H1 (cell line): ENCODE results near the gene CLMP. TPM values are rescaled to one million over a fixed set of nuclear protein-coding genes. Genes with fewer than 3 reads are reported as not detected.

ENCODE experiments used
- CTCF ChIA-PET: fragments of 300-600 bp; sonication (Branson Sonifier 250); formaldehyde crosslinking; loops from one replicate; lab custom pipeline; 2021; ENCODE audit not compliant: partially characterized antibody; lab: Charles Lee
- POLR2A ChIA-PET: fragments of 300-600 bp; sonication (Branson Sonifier 250); formaldehyde crosslinking; loops from one replicate; lab custom pipeline; 2021; ENCODE audit warnings: inconsistent platforms; ENCODE audit not compliant: partially characterized antibody; lab: Charles Lee
- DNase-seq, 2 experiments: peaks; one replicate each; pipeline versions ENCODE4 v3.0.0 to v3.0.0-alpha.2; 2010 to 2022; ENCODE audit warnings: low spot score in 2 of 2, low read depth in 1 of 2, mixed read lengths in 1 of 2
- FAIRE-seq: peaks from 2 replicates; lab custom pipeline; 2011; peaks lifted over from hg19 to GRCh38; lab: Jason Lieb, UNC
- H2AFZ ChIP-seq: 2 replicates; pipeline ENCODE4 v1.8.1; 2012; ENCODE audit warnings: low read length, inconsistent platforms
- H2AK5ac ChIP-seq: 2 replicates; pipeline ENCODE4 v1.6.1; 2013; ENCODE audit warnings: low read depth, low read length
- H2BK120ac ChIP-seq: replicated peaks from 2 replicates; pipeline ENCODE3; 2013; ENCODE audit warnings: low read depth, low read length, inconsistent platforms
- H2BK12ac ChIP-seq: 2 replicates; pipeline ENCODE4 v1.6.1; 2013; ENCODE audit warnings: low read depth, low read length
- H2BK15ac ChIP-seq: 2 replicates; pipeline ENCODE4 v1.6.1; 2013; ENCODE audit warnings: low read length
- H2BK20ac ChIP-seq: 2 replicates; pipeline ENCODE4 v1.6.1; 2013; ENCODE audit warnings: low read length
- H2BK5ac ChIP-seq: 2 replicates; pipeline ENCODE4 v1.6.1; 2013; ENCODE audit warnings: low read depth, low read length
- H3K14ac ChIP-seq: 2 replicates; pipeline ENCODE4 v1.6.1; 2013; ENCODE audit warnings: inconsistent platforms; ENCODE audit not compliant: insufficient read length
- H3K18ac ChIP-seq: 2 replicates; pipeline ENCODE4 v1.6.1; 2013; ENCODE audit warnings: low read length; ENCODE audit errors: extremely low read depth
- H3K23ac ChIP-seq: 2 replicates; pipeline ENCODE4 v1.6.1; 2013; ENCODE audit warnings: inconsistent platforms; ENCODE audit not compliant: insufficient read length
- H3K23me2 ChIP-seq: 2 replicates; pipeline ENCODE4 v1.6.1; 2013; ENCODE audit warnings: low read depth, low read length
- H3K27ac ChIP-seq: 2 replicates; pipeline ENCODE4 v1.6.1; 2011; ENCODE audit warnings: low read depth, low read length, inconsistent platforms
- H3K27me3 ChIP-seq, 4 experiments: replicated peaks in 1 of 4; 1 replicate in 1 of 4; 2 replicates in 3 of 4; pipeline versions ENCODE4 v1.6.1 to v1.8.1; 2011 to 2013; ENCODE audit warnings: low read length in 3 of 4, mild to moderate bottlenecking in 3 of 4, inconsistent platforms in 2 of 4, mixed read lengths in 2 of 4, moderate library complexity in 1 of 4; ENCODE audit not compliant: control insufficient read depth in 3 of 4, insufficient read depth in 3 of 4; ENCODE audit errors: extremely low read depth in 1 of 4
- H3K36me3 ChIP-seq, 4 experiments: 2 replicates each; pipeline versions ENCODE4 v1.6.1 to v1.8.1; 2011 to 2013; ENCODE audit warnings: mild to moderate bottlenecking in 4 of 4, low read length in 3 of 4, moderate library complexity in 2 of 4, control low read depth in 1 of 4, inconsistent platforms in 1 of 4; ENCODE audit not compliant: insufficient read depth in 4 of 4, control insufficient read depth in 2 of 4
- H3K4ac ChIP-seq: replicated peaks from 2 replicates; pipeline ENCODE3; 2013; ENCODE audit warnings: low read length, low read depth, mixed read lengths, inconsistent platforms; ENCODE audit not compliant: insufficient read length
- H3K4me1 ChIP-seq, 4 experiments: replicated peaks in 1 of 4; 1 replicate in 1 of 4; 2 replicates in 3 of 4; pipeline versions ENCODE4 v1.6.1 to v1.8.1; 2011 to 2013; ENCODE audit warnings: low read length in 3 of 4, inconsistent platforms in 2 of 4, mixed read lengths in 1 of 4; ENCODE audit not compliant: insufficient read depth in 4 of 4, control insufficient read depth in 3 of 4
- H3K4me2 ChIP-seq, 2 experiments: 2 replicates each; pipeline versions ENCODE4 v1.6.1 to v1.8.1; 2011 to 2013; ENCODE audit warnings: low read depth in 2 of 2, low read length in 2 of 2, control low read depth in 1 of 2, inconsistent platforms in 1 of 2, mild to moderate bottlenecking in 1 of 2; ENCODE audit not compliant: insufficient read depth in 1 of 2
- H3K4me3 ChIP-seq, 4 experiments: fragments of 200-600, 300-600 bp in 1 of 4; sonication (generic), shearing (Covaris generic), sonication (Bioruptor Twin) in 1 of 4; 2 replicates each; pipeline versions ENCODE4 v1.5.1 to v1.8.1; 2011 to 2016; ENCODE audit warnings: low read length in 4 of 4, low read depth in 3 of 4, control low read depth in 2 of 4, inconsistent platforms in 2 of 4, mild to moderate bottlenecking in 2 of 4, mixed read lengths in 1 of 4, moderate library complexity in 1 of 4; ENCODE audit not compliant: insufficient read depth in 2 of 4; ENCODE audit errors: extremely low read depth in 1 of 4
- H3K56ac ChIP-seq: replicated peaks from 2 replicates; pipeline ENCODE3; 2013; ENCODE audit warnings: low read depth, mild to moderate bottlenecking, mixed read lengths, low read length, inconsistent platforms; ENCODE audit not compliant: insufficient read length
- H3K79me1 ChIP-seq: 2 replicates; pipeline ENCODE4 v1.6.1; 2013; ENCODE audit warnings: low read depth, low read length, control low read depth
- H3K79me2 ChIP-seq, 2 experiments: 2 replicates each; pipeline versions ENCODE4 v1.6.1 to v1.8.1; 2012 to 2013; ENCODE audit warnings: low read length in 2 of 2, mild to moderate bottlenecking in 2 of 2, inconsistent platforms in 1 of 2; ENCODE audit not compliant: insufficient read depth in 2 of 2, control insufficient read depth in 1 of 2
- H3K9ac ChIP-seq, 4 experiments: replicated peaks in 1 of 4; 1 replicate in 1 of 4; 2 replicates in 3 of 4; pipeline versions ENCODE4 v1.6.1 to v1.8.1; 2011 to 2013; ENCODE audit warnings: low read depth in 3 of 4, low read length in 3 of 4, control low read depth in 2 of 4, mild to moderate bottlenecking in 2 of 4, moderate library complexity in 2 of 4, inconsistent platforms in 1 of 4; ENCODE audit errors: extremely low read depth in 1 of 4
- H3K9me3 ChIP-seq, 2 experiments: 2 replicates each; pipeline versions ENCODE4 v1.6.1 to v1.8.1; 2012 to 2013; ENCODE audit warnings: mild to moderate bottlenecking in 2 of 2, moderate library complexity in 2 of 2, control low read depth in 1 of 2, inconsistent platforms in 1 of 2, low read depth in 1 of 2, low read length in 1 of 2, mixed read lengths in 1 of 2; ENCODE audit not compliant: insufficient read depth in 2 of 2
- H4K20me1 ChIP-seq, 2 experiments: replicated peaks in 1 of 2; 2 replicates each; pipeline versions ENCODE3 to v1.8.1; 2011 to 2013; ENCODE audit warnings: inconsistent platforms in 2 of 2, low read length in 2 of 2, mild to moderate bottlenecking in 1 of 2; ENCODE audit not compliant: insufficient read depth in 2 of 2, control insufficient read depth in 1 of 2
- H4K5ac ChIP-seq: 2 replicates; pipeline ENCODE4 v1.6.1; 2013; ENCODE audit warnings: low read length, low read depth, mixed read lengths, inconsistent platforms; ENCODE audit not compliant: insufficient read length
- H4K8ac ChIP-seq: 2 replicates; pipeline ENCODE4 v1.8.0; 2013; ENCODE audit warnings: mild to moderate bottlenecking, moderate library complexity, low read length, inconsistent platforms; ENCODE audit not compliant: insufficient read depth; ENCODE audit errors: extremely low read depth
- H4K91ac ChIP-seq: replicated peaks from 2 replicates; pipeline ENCODE3; 2013; ENCODE audit warnings: low read length, mixed read lengths, inconsistent platforms; ENCODE audit not compliant: insufficient read length
- BRCA1 ChIP-seq: IDR thresholded peaks from 2 replicates; pipeline ENCODE4 v1.6.1; 2012; ENCODE audit warnings: low read depth, low read length, improper control_type of control experiment
- EZH2 ChIP-seq: fragments of 200-600 bp; sonication (generic); IDR thresholded peaks from 2 replicates; pipeline ENCODE4 v1.7.1; 2012; ENCODE audit warnings: low read depth, mild to moderate bottlenecking, moderate library complexity, low read length, inconsistent platforms; ENCODE audit not compliant: severe bottlenecking
- HDAC2 ChIP-seq, 2 experiments: fragments of 300-600 bp in 1 of 2; sonication (generic) in 1 of 2; IDR thresholded peaks; 2 replicates each; pipeline ENCODE4 v1.6.1; 2011 to 2012; ENCODE audit warnings: low read depth in 2 of 2, low read length in 2 of 2, mild to moderate bottlenecking in 2 of 2, moderate library complexity in 2 of 2, borderline replicate concordance in 1 of 2, inconsistent platforms in 1 of 2
- JUND ChIP-seq: IDR thresholded peaks from 2 replicates; pipeline ENCODE4 v1.6.1; 2011; ENCODE audit warnings: mild to moderate bottlenecking, improper control_type of control experiment, low read length
- POU5F1 ChIP-seq: IDR thresholded peaks from 2 replicates; pipeline ENCODE4 v1.6.1; 2011; ENCODE audit warnings: low read depth, mild to moderate bottlenecking, low read length, moderate library complexity
- SIN3A ChIP-seq, 2 experiments: IDR thresholded peaks in 1 of 2; conservative IDR thresholded peaks in 1 of 2; 2 replicates each; pipeline ENCODE4 v1.6.1; 2011 to 2012; ENCODE audit warnings: low read length in 2 of 2, improper control_type of control experiment in 1 of 2, low read depth in 1 of 2, mild to moderate bottlenecking in 1 of 2
- SIX5 ChIP-seq: IDR thresholded peaks from 2 replicates; pipeline ENCODE4 v1.6.1; 2011; ENCODE audit warnings: mild to moderate bottlenecking, low read depth, low read length
- SP1 ChIP-seq: IDR thresholded peaks from 2 replicates; pipeline ENCODE4 v1.6.1; 2011; ENCODE audit warnings: low read depth, low read length
- SP2 ChIP-seq: IDR thresholded peaks from 2 replicates; pipeline ENCODE4 v1.6.1; 2012; ENCODE audit warnings: mild to moderate bottlenecking, low read length, inconsistent platforms
- SRF ChIP-seq: IDR thresholded peaks from 2 replicates; pipeline ENCODE4 v1.6.1; 2011; ENCODE audit warnings: mild to moderate bottlenecking, low read depth, low read length, moderate library complexity
- TEAD4 ChIP-seq: IDR thresholded peaks from 2 replicates; pipeline ENCODE4 v1.6.1; 2012; ENCODE audit warnings: low read depth, low read length, inconsistent platforms, mixed read lengths
- WGBS, 2 experiments: shearing (Covaris generic) in 1 of 2; methylation state at CpG; one replicate each; pipeline versions ENCODE4 v1.1.6 to v1.1.7; 2013 to 2015; ENCODE audit warnings: low lambda C conversion rate in 2 of 2, mixed read lengths in 2 of 2, inconsistent platforms in 1 of 2, low coverage in 1 of 2, missing lambda C conversion rate in 1 of 2; ENCODE audit not compliant: insufficient replicate concordance in 2 of 2, insufficient coverage in 1 of 2, insufficient read length in 1 of 2; ENCODE audit errors: extremely low coverage in 1 of 2, missing lambda C conversion rate in 1 of 2; 5-methylcytosine and 5-hydroxymethylcytosine counted together
- polyA plus RNA-seq, 7 experiments: library from polyadenylated mRNA; depleted of rRNA in 3 of 7; stranded (reverse) in 5 of 7; unstranded in 2 of 7; fragments of >200 nt in 5 of 7; fragments of 200-250 nt in 2 of 7; gene quantifications; 1 replicate in 5 of 7; 2 replicates in 1 of 7; 4 replicates in 1 of 7; pipeline versions ENCODE4 v1.2.1 to v1.2.3, GENCODE V29; 2011 to 2013; ENCODE audit warnings: missing spikeins in 2 of 7, mixed read lengths in 2 of 7
- total RNA-seq: library from RNA; stranded (reverse); fragmentation: NEBNext Ultra II Directional; extraction: Animal tissue kit (Norgen Biotek cat#: 25700); gene quantifications from 2 replicates; pipeline ENCODE4 v1.2.1, GENCODE V29; 2021
- TF ChIP-seq, protein P1 (sequence below): IDR thresholded peaks from 2 replicates; pipeline ENCODE4 v1.6.1; 2011; ENCODE audit warnings: low read length, improper control_type of control experiment

Gene CLMP
- total and polyA plus RNA-seq, 2 of the 8 experiments (the other 6 are each of a cell fraction or from before 2014, with no cell fraction given), result 9.9 to 24.1 TPM

DNA sequence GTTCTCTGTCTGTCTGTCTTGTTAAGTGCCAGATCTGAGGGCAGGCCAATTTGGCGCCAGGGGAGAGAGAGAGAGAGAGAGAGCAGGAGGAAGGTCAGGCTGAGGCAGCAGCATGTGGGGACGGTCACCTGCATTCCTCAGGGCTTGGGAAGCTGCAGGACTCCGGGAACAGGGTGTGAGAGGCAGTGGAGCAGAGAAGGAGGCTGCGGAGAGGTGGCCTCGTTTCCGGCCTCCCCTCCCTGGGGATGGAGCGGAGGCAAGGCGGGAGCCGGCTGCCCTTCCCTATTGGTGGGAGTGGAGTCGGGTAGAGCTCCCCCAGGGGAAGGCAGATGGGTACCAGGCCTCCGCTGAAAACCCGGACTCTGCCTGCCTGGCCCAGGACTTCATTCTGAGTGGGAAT is 9.7 kb downstream of the CLMP start:
- no peak overlapping the region for H4K5ac ChIP-seq
- no peak overlapping the region for H3K14ac ChIP-seq
- H3K23ac ChIP-seq, result no peak overlapping the region
- 0 out of 4 replicates have a peak overlapping the region, but pooled peaks of 1 of the 2 experiments have one; percentile 19 for H3K4me2 ChIP-seq
- H3K23me2 ChIP-seq, result no peaks in the 10 kb centered on the region; the same call in 1 of the 2 replicates
- CTCF ChIA-PET, result interaction anchor here (0.6 to 2.5 kb wide), 15 partner anchors 10 to 1626 kb away, joined by 3 to 16 read pairs (median 3); no protein-coding TSS in a partner anchor
- no peak overlapping the region for H2BK15ac ChIP-seq
- H4K91ac ChIP-seq, result no peak overlapping the region
- no peak for DNase-seq
- no peaks in the 10 kb centered on the region for H3K27me3 ChIP-seq
- no peak overlapping the region for H2BK20ac ChIP-seq
- H3K9me3 ChIP-seq, result no peaks in the 10 kb centered on the region
- no peaks in the 10 kb centered on the region for H4K20me1 ChIP-seq
- no peaks in the 10 kb centered on the region for H3K36me3 ChIP-seq
- peak overlapping the region; percentile 8; the same call in 1 of the 2 replicates for H2BK5ac ChIP-seq
- no peak overlapping the region for H3K4ac ChIP-seq
- 66% methylated on average over 12 of the region's 12 CpGs; no CpG with 5 or more reads in 1 of the 2 experiments for WGBS, 2 experiments
- H3K79me1 ChIP-seq, result no peaks in the 10 kb centered on the region; the same call in 1 of the 2 replicates
- peaks cover 7 to 31% (median 13%) of the 10 kb centered on the region in 4 experiments for H3K4me1 ChIP-seq
- no peak overlapping the region for H3K4me3 ChIP-seq
- no peak overlapping the region for H3K56ac ChIP-seq
- FAIRE-seq, result no peak
- H2AK5ac ChIP-seq, result 0 out of 2 replicates have a peak overlapping the region, but pooled peaks have one; percentile 58
- H3K18ac ChIP-seq, result peak overlapping the region; percentile 21; the same call in 1 of the 2 replicates
- H2BK120ac ChIP-seq, result no peak overlapping the region
- H4K8ac ChIP-seq, result 0 out of 2 replicates have a peak overlapping the region, but pooled peaks have one; percentile 28
- peaks cover 0 to 19% of the 10 kb centered on the region in 2 experiments; a peak in 2 of 4 replicates for H3K79me2 ChIP-seq
- no peak overlapping the region; the same call in 1 of the 2 replicates for H2BK12ac ChIP-seq
- POLR2A ChIA-PET, result interaction anchor here (0.9 to 7.3 kb wide), 4 partner anchors 8 to 47 kb away, joined by 3 to 67 read pairs (median 9); partner anchors contain the start of gene CLMP
- no peak overlapping the region for H2AFZ ChIP-seq
- H3K27ac ChIP-seq, result no peak overlapping the region
- H3K9ac ChIP-seq, result no peak overlapping the region
- no peak for TF ChIP-seq BRCA1
- no peak; a peak in 1 of 4 replicates for TF ChIP-seq HDAC2 (IDR thresholded peaks at IDR 0.05; ENCODE audit: borderline replicate concordance in 1 of 2, low read depth in 2 of 2, low read length in 2 of 2)
- TF ChIP-seq POU5F1, result no peak
- TF ChIP-seq, protein P1, sequence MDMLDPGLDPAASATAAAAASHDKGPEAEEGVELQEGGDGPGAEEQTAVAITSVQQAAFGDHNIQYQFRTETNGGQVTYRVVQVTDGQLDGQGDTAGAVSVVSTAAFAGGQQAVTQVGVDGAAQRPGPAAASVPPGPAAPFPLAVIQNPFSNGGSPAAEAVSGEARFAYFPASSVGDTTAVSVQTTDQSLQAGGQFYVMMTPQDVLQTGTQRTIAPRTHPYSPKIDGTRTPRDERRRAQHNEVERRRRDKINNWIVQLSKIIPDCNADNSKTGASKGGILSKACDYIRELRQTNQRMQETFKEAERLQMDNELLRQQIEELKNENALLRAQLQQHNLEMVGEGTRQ, result no peak
- no peak for TF ChIP-seq SIN3A (conservative IDR thresholded peaks at IDR 0.05 in 1 of 2, IDR thresholded peaks at IDR 0.05 in 1 of 2; ENCODE audit: low read depth in 1 of 2, low read length in 2 of 2)
- no peak for TF ChIP-seq EZH2
- TF ChIP-seq SIX5, result no peak
- no peak for TF ChIP-seq SP1
- TF ChIP-seq TEAD4, result 0 out of 2 replicates have a peak, but pooled peaks have one; percentile 24
- TF ChIP-seq SP2, result no peak
- TF ChIP-seq SRF, result no peak
- no peak for TF ChIP-seq JUND
